ENCODE data around the gene AQP5. TPM values are rescaled to one million over a fixed set of nuclear protein-coding genes. Genes with fewer than 3 reads are reported as not detected.

The AQP5 gene
- total RNA-seq, 2 experiments from 2014 or later, result not detected

DNA sequence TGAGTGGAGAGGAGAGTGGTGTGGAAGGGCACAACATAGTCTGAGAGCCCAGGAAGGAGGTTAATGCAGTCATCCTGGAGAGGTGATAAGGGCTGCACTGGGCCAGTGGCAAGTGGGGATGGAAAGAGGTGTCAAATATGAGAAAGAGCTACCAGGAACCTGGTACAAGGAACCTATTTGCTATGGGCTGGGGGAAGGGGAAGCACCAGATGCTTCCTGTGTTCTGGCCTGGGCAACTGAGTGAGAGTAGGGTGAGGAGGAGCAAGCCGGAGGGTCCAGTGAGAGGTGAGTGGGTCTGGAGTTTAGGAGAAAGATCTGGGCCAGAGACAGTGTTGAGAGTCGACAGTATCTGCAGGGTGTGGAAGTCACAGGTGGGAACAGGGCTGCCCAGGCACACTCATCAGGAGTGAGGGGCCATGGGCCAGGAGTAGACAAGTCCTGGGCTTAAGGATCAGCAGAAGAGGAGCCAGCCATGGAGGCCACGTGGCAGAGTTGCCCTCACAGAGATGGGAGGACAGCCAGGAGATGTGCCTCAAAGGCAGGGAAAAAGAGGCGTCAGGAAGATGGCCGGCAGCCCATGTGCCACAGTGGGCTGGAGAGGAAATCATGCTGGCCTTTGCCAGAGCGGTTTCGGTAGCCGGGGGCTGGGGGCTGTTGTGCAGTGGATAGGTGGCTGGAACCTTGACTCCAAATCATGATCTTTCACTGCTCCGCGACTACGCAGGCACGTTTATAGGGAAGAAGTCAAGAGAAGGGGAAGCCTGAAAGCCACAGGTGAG, 8.2 kb downstream of the AQP5 start:
- TF ChIP-seq EZH2phosphoT487 (IDR thresholded peaks at IDR 0.05; ENCODE audit: borderline replicate concordance, low read depth, low read length), result no peak
- no peak for TF ChIP-seq CTCF (conservative IDR thresholded peaks at IDR 0.05; ENCODE audit: low read length)
- POLR2A ChIA-PET, result interaction anchor here (0.5 to 0.8 kb wide), 2 partner anchors 80 to 254 kb away, joined by 3 to 4 read pairs; no protein-coding TSS in a partner anchor
- no peaks in the 10 kb centered on the region for H3K79me2 ChIP-seq (ENCODE audit: insufficient read depth, low read depth, low read length)
- CTCF ChIA-PET (ENCODE audit: unreplicated experiment), result interaction anchor here (0.6 kb wide), 2 partner anchors 10 to 28 kb away, joined by 6 to 9 read pairs; no protein-coding TSS in a partner anchor
- no peaks in the 10 kb centered on the region for H3K9me3 ChIP-seq (ENCODE audit: low read length)
- no peaks in the 10 kb centered on the region for H4K20me1 ChIP-seq (ENCODE audit: insufficient read depth, low read length)
- no peak overlapping the region for H3K27ac ChIP-seq (ENCODE audit: low read depth, low read length, poor library complexity, severe bottlenecking)
- H3K4me2 ChIP-seq (ENCODE audit: low read length), result no peak overlapping the region
- no TSS peak for BruUV-seq (replicated peaks)
- no peaks in the 10 kb centered on the region for H3K36me3 ChIP-seq (ENCODE audit: insufficient read depth, low read length)
- no peaks in the 10 kb centered on the region for H3K9me2 ChIP-seq (ENCODE audit: insufficient read depth, low read length)
- H3K4me3 ChIP-seq (ENCODE audit: low read depth, low read length, poor library complexity, severe bottlenecking), result no peak overlapping the region
- DNase-seq (ENCODE audit: low spot score), result no peak
- intact Hi-C loops (cut with micrococcal nuclease; ENCODE audit: unreplicated experiment), result loop anchor here (5.0 kb wide), 2 partner anchors 67 to 197 kb away; partner anchors contain the start of gene CERS5
- no peak overlapping the region for H2AFZ ChIP-seq (ENCODE audit: low read length)
- H3K4me1 ChIP-seq (ENCODE audit: insufficient read depth, low read length, poor library complexity, severe bottlenecking), result peaks cover 9% of the 10 kb centered on the region

GRCh38 chr12:49970658-49971057, 9.0 kb downstream of the AQP5 start:
- no peak for TF ChIP-seq EZH2phosphoT487 (IDR thresholded peaks at IDR 0.05; ENCODE audit: borderline replicate concordance, low read depth, low read length)
- no peak for TF ChIP-seq CTCF (conservative IDR thresholded peaks at IDR 0.05; ENCODE audit: low read length)
- no peaks in the 10 kb centered on the region for H3K9me2 ChIP-seq (ENCODE audit: insufficient read depth, low read length)
- CTCF ChIA-PET (ENCODE audit: unreplicated experiment), result interaction anchor here (0.6 kb wide), 1 partner anchor 28 kb away, joined by 9 read pairs; no protein-coding TSS in a partner anchor

DNA sequence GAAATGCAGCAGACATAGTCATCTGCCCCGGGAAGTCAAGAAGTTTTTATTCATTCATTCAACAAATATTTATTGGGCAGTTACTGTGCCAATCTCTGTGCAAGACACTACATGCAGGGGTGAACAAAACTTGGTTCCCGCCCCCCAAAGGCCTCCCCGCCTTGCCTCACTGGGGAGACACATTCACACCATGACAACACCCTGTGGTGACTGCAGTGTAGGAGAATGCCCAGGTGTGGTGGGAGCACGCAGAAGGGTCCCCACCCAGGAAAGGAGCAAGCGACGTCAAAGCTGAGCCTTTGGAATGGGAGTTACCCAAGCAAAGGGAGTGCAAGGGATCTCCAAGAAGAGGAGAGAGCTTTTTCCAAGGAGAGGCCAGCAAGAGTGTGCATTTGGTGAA, 9.5 kb downstream of the AQP5 start:
- no peak for TF ChIP-seq EZH2phosphoT487 (IDR thresholded peaks at IDR 0.05; ENCODE audit: borderline replicate concordance, low read depth, low read length)
- no peak for TF ChIP-seq CTCF (conservative IDR thresholded peaks at IDR 0.05; ENCODE audit: low read length)
- no peak overlapping the region for H2AFZ ChIP-seq (ENCODE audit: low read length)
- no peak overlapping the region for H3K4me3 ChIP-seq (ENCODE audit: low read depth, low read length, poor library complexity, severe bottlenecking)
- no peaks in the 10 kb centered on the region for H3K9me2 ChIP-seq (ENCODE audit: insufficient read depth, low read length)
- POLR2A ChIA-PET, result interaction anchor here (0.6 kb wide), 2 partner anchors 11 to 31 kb away, joined by 3 read pairs; no protein-coding TSS in a partner anchor
- H3K9me3 ChIP-seq (ENCODE audit: low read length), result no peaks in the 10 kb centered on the region
- no TSS peak for BruUV-seq (replicated peaks)
- no peaks in the 10 kb centered on the region for H3K79me2 ChIP-seq (ENCODE audit: insufficient read depth, low read depth, low read length)
- peaks cover 9% of the 10 kb centered on the region for H3K4me1 ChIP-seq (ENCODE audit: insufficient read depth, low read length, poor library complexity, severe bottlenecking)
- H3K4me2 ChIP-seq (ENCODE audit: low read length), result no peak overlapping the region
- no peaks in the 10 kb centered on the region for H4K20me1 ChIP-seq (ENCODE audit: insufficient read depth, low read length)
- no peaks in the 10 kb centered on the region for H3K36me3 ChIP-seq (ENCODE audit: insufficient read depth, low read length)
- no peak for DNase-seq (ENCODE audit: low spot score)
- CTCF ChIA-PET (ENCODE audit: unreplicated experiment), result no interaction called here
- intact Hi-C loops (cut with micrococcal nuclease; ENCODE audit: unreplicated experiment), result no loop called here
- no peak overlapping the region for H3K27ac ChIP-seq (ENCODE audit: low read depth, low read length, poor library complexity, severe bottlenecking)

More at GRCh38 chr12:49970658-49971057, 9.0 kb downstream of the AQP5 start:
- H3K36me3 ChIP-seq (ENCODE audit: insufficient read depth, low read length), result no peaks in the 10 kb centered on the region
- H3K79me2 ChIP-seq (ENCODE audit: insufficient read depth, low read depth, low read length), result no peaks in the 10 kb centered on the region
- no TSS peak for BruUV-seq (replicated peaks)
- POLR2A ChIA-PET, result interaction anchor here (0.6 kb wide), 1 partner anchor 11 kb away, joined by 3 read pairs; no protein-coding TSS in a partner anchor
- H3K27ac ChIP-seq (ENCODE audit: low read depth, low read length, poor library complexity, severe bottlenecking), result no peak overlapping the region
- H3K4me2 ChIP-seq (ENCODE audit: low read length), result no peak overlapping the region
- H3K4me1 ChIP-seq (ENCODE audit: insufficient read depth, low read length, poor library complexity, severe bottlenecking), result peaks cover 9% of the 10 kb centered on the region
- no peak overlapping the region for H3K4me3 ChIP-seq (ENCODE audit: low read depth, low read length, poor library complexity, severe bottlenecking)
- DNase-seq (ENCODE audit: low spot score), result no peak
- no peaks in the 10 kb centered on the region for H4K20me1 ChIP-seq (ENCODE audit: insufficient read depth, low read length)
- H3K9me3 ChIP-seq (ENCODE audit: low read length), result no peaks in the 10 kb centered on the region
- no peak overlapping the region for H2AFZ ChIP-seq (ENCODE audit: low read length)
- intact Hi-C loops (cut with micrococcal nuclease; ENCODE audit: unreplicated experiment), result no loop called here
